Caco-2 (cell line): ENCODE results near the gene ATRAID. TPM values are rescaled to one million over a fixed set of nuclear protein-coding genes. Genes with fewer than 3 reads are reported as not detected.
A peak's percentile ranks its signal among the peaks of the same experiment; 100 is the strongest.

Experiments
- BruUV-seq: library from RNA; stranded (reverse); fragments of 400-500 nt; replicated peaks from 2 replicates; lab custom pipeline; 2021; lab: Mats Ljungman, UMichigan
- CTCF ChIA-PET: fragments of 300-600 bp; sonication (Branson Sonifier 250); formaldehyde crosslinking; loops from one replicate; lab custom pipeline; 2022; ENCODE audit warnings: antibody characterized with exemption; lab: Charles Lee
- POLR2A ChIA-PET: fragments of 300-600 bp; sonication (Branson Sonifier 250); formaldehyde crosslinking; loops from one replicate; lab custom pipeline; 2022; ENCODE audit warnings: antibody characterized with exemption; lab: Charles Lee
- DNase-seq, 2 experiments: peaks; one replicate each; pipeline versions ENCODE4 v3.0.0 to v3.0.0-alpha.2; 2020 to 2022
- H3K27me3 ChIP-seq: replicated peaks from 2 replicates; pipeline ENCODE4 v1.6.0; 2011; ENCODE audit warnings: low read length; ENCODE audit not compliant: control insufficient read depth, insufficient read depth
- H3K36me3 ChIP-seq: 2 replicates; pipeline ENCODE4 v1.5.1; 2011; ENCODE audit warnings: low read length; ENCODE audit not compliant: control insufficient read depth, insufficient read depth
- H3K4me1 ChIP-seq: fragments of 250-450 bp; sonication (Bioruptor Pico); 2 replicates; pipeline ENCODE4 v1.5.1; 2020; ENCODE audit warnings: mild to moderate bottlenecking
- H3K4me3 ChIP-seq: 2 replicates; pipeline ENCODE4 v1.5.1; 2011; ENCODE audit warnings: low read depth, mild to moderate bottlenecking, control low read depth, low read length
- H3K9me3 ChIP-seq: fragments of 250-450 bp; sonication (Bioruptor Pico); 2 replicates; pipeline ENCODE4 v1.5.1; 2020; ENCODE audit warnings: mild to moderate bottlenecking, moderate library complexity
- H3K27ac Mint-ChIP-seq: one replicate; pipeline ENCODE4 v1.8.0; 2022; ENCODE audit warnings: mixed read lengths; ENCODE audit not compliant: unreplicated experiment
- H3K27me3 Mint-ChIP-seq: one replicate; pipeline ENCODE4 v1.8.0; 2022; ENCODE audit warnings: mixed read lengths; ENCODE audit not compliant: insufficient read depth, unreplicated experiment
- H3K36me3 Mint-ChIP-seq: one replicate; pipeline ENCODE4 v1.8.0; 2022; ENCODE audit warnings: mild to moderate bottlenecking, mixed read lengths; ENCODE audit not compliant: insufficient read depth, unreplicated experiment
- H3K4me1 Mint-ChIP-seq: one replicate; pipeline ENCODE4 v1.8.0; 2022; ENCODE audit warnings: low read depth, mixed read lengths; ENCODE audit not compliant: unreplicated experiment
- H3K4me3 Mint-ChIP-seq: one replicate; pipeline ENCODE4 v1.8.0; 2022; ENCODE audit warnings: mild to moderate bottlenecking, moderate library complexity, mixed read lengths; ENCODE audit not compliant: unreplicated experiment
- H3K9me3 Mint-ChIP-seq: one replicate; pipeline ENCODE4 v1.8.0; 2022; ENCODE audit warnings: mixed read lengths; ENCODE audit not compliant: unreplicated experiment
- CTCF ChIP-seq, 2 experiments: fragments of 200-600 bp in 1 of 2; IDR thresholded peaks; 1 replicate in 1 of 2; 2 replicates in 1 of 2; pipeline versions ENCODE4 v1.5.1 to v1.8.0; 2011 to 2022; ENCODE audit warnings: antibody characterized with exemption in 1 of 2, control low read depth in 1 of 2, inconsistent platforms in 1 of 2, low read depth in 1 of 2, low read length in 1 of 2, mild to moderate bottlenecking in 1 of 2, moderate library complexity in 1 of 2; ENCODE audit not compliant: insufficient read depth in 1 of 2, severe bottlenecking in 1 of 2, unreplicated experiment in 1 of 2
- intact Hi-C: fragments of 100-400 bp; cut with micrococcal nuclease; formaldehyde crosslinking; loops from one replicate; pipeline ENCODE4 v1.10.0; 2022; ENCODE audit not compliant: unreplicated experiment
- total RNA-seq: library from RNA; stranded (reverse); gene quantifications from 2 replicates; pipeline ENCODE4 v1.2.3, GENCODE V29; 2022

ATRAID gene
- total RNA-seq, 1 experiment from 2014 or later, result 157 TPM

- peaks cover 20% of the 10 kb centered on the region for H3K4me1 Mint-ChIP-seq
- TF ChIP-seq CTCF (IDR thresholded peaks at IDR 0.05; ENCODE audit: insufficient read depth in 1 of 2, low read depth in 1 of 2, low read length in 1 of 2, severe bottlenecking in 1 of 2, unreplicated experiment in 1 of 2), result no peak
- Histone ChIP-seq H3K36me3 (peaks cover 8% of the 10 kb centered on the region), H3K4me3 (peak overlapping the region; percentile 88; the same call in 1 of the 2 replicates), H3K9me3 (no peaks in the 10 kb centered on the region), H3K4me1 (peaks cover 19% of the 10 kb centered on the region), H3K27me3 (no peaks in the 10 kb centered on the region)
- POLR2A ChIA-PET, result interaction anchor here (1.6 kb wide), 1 partner anchor 75 kb away, joined by 3 read pairs; no protein-coding TSS in a partner anchor
- DNase-seq, result no peak
- no peaks in the 10 kb centered on the region for H3K9me3 Mint-ChIP-seq
- BruUV-seq, result no TSS peak
- peak overlapping the region; percentile 98 for H3K4me3 Mint-ChIP-seq
- peaks cover 64% of the 10 kb centered on the region for H3K36me3 Mint-ChIP-seq
- intact Hi-C loops, result loop anchor here (5.0 kb wide), 1 partner anchor 44 kb away; the partner anchor contains the start of gene SLC30A3
- CTCF ChIA-PET, result interaction anchor here (0.6 kb wide), 1 partner anchor 9 kb away, joined by 4 read pairs; no protein-coding TSS in a partner anchor
- H3K27ac Mint-ChIP-seq, result no peak overlapping the region
- no peaks in the 10 kb centered on the region for H3K27me3 Mint-ChIP-seq
These were observed 6.8 kb downstream of the ATRAID start for GRCh38 chr2:27218614-27219013.

- H3K27ac Mint-ChIP-seq, result no peak overlapping the region
- Histone ChIP-seq H3K9me3 (no peaks in the 10 kb centered on the region), H3K4me1 (peaks cover 16% of the 10 kb centered on the region), H3K27me3 (no peaks in the 10 kb centered on the region), H3K36me3 (peaks cover 8% of the 10 kb centered on the region), H3K4me3 (no peak overlapping the region)
- POLR2A ChIA-PET, result no interaction called here
- peaks cover 17% of the 10 kb centered on the region for H3K4me1 Mint-ChIP-seq
- no peak for DNase-seq
- BruUV-seq, result no TSS peak
- CTCF ChIA-PET, result interaction anchor here (0.6 kb wide), 1 partner anchor 10 kb away, joined by 4 read pairs; no protein-coding TSS in a partner anchor
- no peaks in the 10 kb centered on the region for H3K27me3 Mint-ChIP-seq
- intact Hi-C loops, result loop anchor here (5.0 kb wide), 1 partner anchor 43 kb away; the partner anchor contains the start of gene SLC30A3
- no peak for TF ChIP-seq CTCF (IDR thresholded peaks at IDR 0.05; ENCODE audit: insufficient read depth in 1 of 2, low read depth in 1 of 2, low read length in 1 of 2, severe bottlenecking in 1 of 2, unreplicated experiment in 1 of 2)
- no peaks in the 10 kb centered on the region for H3K9me3 Mint-ChIP-seq
- peak overlapping the region; percentile 98 for H3K4me3 Mint-ChIP-seq
- H3K36me3 Mint-ChIP-seq, result peaks cover 66% of the 10 kb centered on the region
These were observed 7.2 kb downstream of the ATRAID start for GRCh38 chr2:27219091-27219490.

GRCh38 chr2:27220091-27220490 is 8.2 kb downstream of the ATRAID start:
- Histone ChIP-seq H3K9me3 (no peaks in the 10 kb centered on the region), H3K36me3 (peaks cover 8% of the 10 kb centered on the region), H3K4me1 (peaks cover 16% of the 10 kb centered on the region), H3K27me3 (no peaks in the 10 kb centered on the region), H3K4me3 (no peak overlapping the region)
- DNase-seq, result no peak
- ChIA-PET POLR2A (interaction anchor here (0.6 kb wide), 1 partner anchor 11 kb away, joined by 3 read pairs; no protein-coding TSS in a partner anchor), CTCF (no interaction called here)
- no peak for TF ChIP-seq CTCF (IDR thresholded peaks at IDR 0.05; ENCODE audit: insufficient read depth in 1 of 2, low read depth in 1 of 2, low read length in 1 of 2, severe bottlenecking in 1 of 2, unreplicated experiment in 1 of 2)
- Mint-ChIP-seq H3K36me3 (peaks cover 76% of the 10 kb centered on the region), H3K4me1 (peaks cover 17% of the 10 kb centered on the region), H3K27me3 (no peaks in the 10 kb centered on the region), H3K9me3 (no peaks in the 10 kb centered on the region), H3K27ac (no peak overlapping the region), H3K4me3 (no peak overlapping the region)
- intact Hi-C loops, result no loop called here
- no TSS peak for BruUV-seq
